HCT116 (cell line): ENCODE measurements around the gene EPB41L5. TPM values are rescaled to one million over a fixed set of nuclear protein-coding genes. Genes with fewer than 3 reads are reported as not detected.

Source experiments
- ATAC-seq: fragments of 200-7000 bp; cut with Tn5 transposase; 2 replicates; pipeline ENCODE4 v1.9.1; 2020; ENCODE audit warnings: mild to moderate bottlenecking, moderate library complexity
- BruUV-seq: library from RNA; stranded (reverse); fragments of 400-500 nt; replicated peaks from 2 replicates; lab custom pipeline; 2021; lab: Mats Ljungman, UMichigan
- CTCF ChIA-PET: fragments of 300-600 bp; sonication (Branson Sonifier 250); formaldehyde crosslinking; loops from one replicate; lab custom pipeline; 2021; ENCODE audit warnings: antibody characterized with exemption; lab: Charles Lee
- POLR2A ChIA-PET: fragments of 300-600, 350-600 bp; sonication (Branson Sonifier 250); formaldehyde crosslinking; loops from one replicate; lab custom pipeline; 2021; ENCODE audit warnings: antibody characterized with exemption; lab: Charles Lee
- RAD21 ChIA-PET, 2 experiments: fragments of 300-600 bp; sonication (Branson Sonifier 250); formaldehyde crosslinking; loops; one replicate each; lab custom pipeline; 2023; ENCODE audit warnings: low total read pairs in 2 of 2; ENCODE audit not compliant: uncharacterized antibody in 2 of 2, unreplicated experiment in 2 of 2, low non-redundant PET in 1 of 2; lab: Charles Lee
- DNase-seq: peaks from one replicate; pipeline ENCODE4 v3.0.0-alpha.2; 2010; ENCODE audit warnings: low read depth, low spot score
- H2AFZ ChIP-seq: fragments of 200-600 bp; shearing (Covaris generic), sonication (generic); 2 replicates; pipeline ENCODE4 v1.6.1; 2017; ENCODE audit warnings: low read depth, mixed run types, mixed read lengths, antibody characterized with exemption, low read length; ENCODE audit not compliant: poor library complexity, severe bottlenecking
- H3K27ac ChIP-seq: 2 replicates; pipeline ENCODE4 v1.5.1; 2012; ENCODE audit warnings: low read depth, low read length
- H3K27me3 ChIP-seq: fragments of 200-600 bp; sonication (generic); 2 replicates; pipeline ENCODE4 v1.6.1; 2016; ENCODE audit warnings: mixed run types, low read length, mixed read lengths; ENCODE audit not compliant: insufficient read depth
- H3K36me3 ChIP-seq, 2 experiments: fragments of 200-500 bp in 1 of 2; fragments of 200-600 bp in 1 of 2; sonication (Bioruptor generic) in 1 of 2; sonication (generic) in 1 of 2; 2 replicates each; pipeline versions ENCODE4 v1.5.1 to v1.6.1; 2014 to 2016; ENCODE audit warnings: low read length in 2 of 2, inconsistent platforms in 1 of 2, mixed read lengths in 1 of 2, mixed run types in 1 of 2; ENCODE audit not compliant: insufficient read depth in 2 of 2, control insufficient read depth in 1 of 2
- H3K4me1 ChIP-seq, 2 experiments: fragments of 200-600 bp in 1 of 2; sonication (generic) in 1 of 2; 2 replicates each; pipeline versions ENCODE4 v1.5.1 to v1.6.1; 2012 to 2017; ENCODE audit warnings: low read length in 2 of 2, inconsistent platforms in 1 of 2, mild to moderate bottlenecking in 1 of 2, mixed read lengths in 1 of 2, mixed run types in 1 of 2, moderate library complexity in 1 of 2; ENCODE audit not compliant: insufficient read depth in 2 of 2, control insufficient read depth in 1 of 2
- H3K4me2 ChIP-seq: fragments of 200-600 bp; sonication (generic); 2 replicates; pipeline ENCODE4 v1.6.1; 2017; ENCODE audit warnings: mixed run types, low read length, mixed read lengths
- H3K4me3 ChIP-seq, 2 experiments: fragments of 200-600 bp in 1 of 2; sonication (generic) in 1 of 2; replicated peaks in 1 of 2; 2 replicates each; pipeline ENCODE4 v1.5.1; 2011 to 2016; ENCODE audit warnings: low read length in 2 of 2, control low read depth in 1 of 2, low read depth in 1 of 2, mild to moderate bottlenecking in 1 of 2, mixed read lengths in 1 of 2, mixed run types in 1 of 2
- H3K79me2 ChIP-seq: fragments of 200-600 bp; sonication (generic); 2 replicates; pipeline ENCODE4 v1.6.1; 2017; ENCODE audit warnings: mild to moderate bottlenecking, mixed run types, low read length, moderate library complexity, mixed read lengths; ENCODE audit not compliant: insufficient read depth
- H3K9ac ChIP-seq: fragments of 200-600 bp; sonication (generic); 2 replicates; pipeline ENCODE4 v1.6.1; 2016; ENCODE audit warnings: low read length, mixed read lengths
- H3K9me2 ChIP-seq: fragments of 200-600 bp; sonication (generic), shearing (Covaris generic); 2 replicates; pipeline ENCODE4 v1.6.1; 2017; ENCODE audit warnings: mixed run types, mild to moderate bottlenecking, moderate library complexity; ENCODE audit not compliant: insufficient read depth
- H3K9me3 ChIP-seq, 2 experiments: fragments of 200-500 bp in 1 of 2; fragments of 200-600 bp in 1 of 2; sonication (Bioruptor generic) in 1 of 2; sonication (generic) in 1 of 2; 2 replicates each; pipeline ENCODE4 v1.6.1; 2014 to 2017; ENCODE audit warnings: low read length in 2 of 2, mixed read lengths in 2 of 2, inconsistent platforms in 1 of 2, low read depth in 1 of 2, mild to moderate bottlenecking in 1 of 2, mixed run types in 1 of 2, moderate library complexity in 1 of 2; ENCODE audit not compliant: control insufficient read depth in 1 of 2, insufficient read depth in 1 of 2
- H4K20me1 ChIP-seq: fragments of 200-600 bp; sonication (generic), shearing (Covaris generic); 2 replicates; pipeline ENCODE4 v1.6.1; 2017; ENCODE audit warnings: mixed run types, mild to moderate bottlenecking, moderate library complexity; ENCODE audit not compliant: insufficient read depth
- CBX3 ChIP-seq: IDR thresholded peaks from 2 replicates; pipeline ENCODE4 v1.6.1; 2012; ENCODE audit warnings: low read depth
- CTCF ChIP-seq, 3 experiments: fragments of 200-600 bp in 1 of 3; sonication (generic) in 1 of 3; IDR thresholded peaks in 2 of 3; conservative IDR thresholded peaks in 1 of 3; 2 replicates each; pipeline ENCODE4 v1.5.1; 2012 to 2017; ENCODE audit warnings: low read depth in 2 of 3, low read length in 2 of 3, antibody characterized with exemption in 1 of 3, borderline replicate concordance in 1 of 3, control low read depth in 1 of 3, mild to moderate bottlenecking in 1 of 3, mixed read lengths in 1 of 3, mixed run types in 1 of 3, moderate library complexity in 1 of 3; ENCODE audit not compliant: insufficient read depth in 1 of 3
- FOSL1 ChIP-seq: IDR thresholded peaks from 2 replicates; pipeline ENCODE4 v1.6.1; 2012; ENCODE audit warnings: low read depth
- POLR2AphosphoS5 ChIP-seq: IDR thresholded peaks from 2 replicates; pipeline ENCODE4 v1.6.1; 2011; ENCODE audit warnings: mild to moderate bottlenecking, low read depth, low read length, moderate library complexity
- RAD21 ChIP-seq: IDR thresholded peaks from 2 replicates; pipeline ENCODE4 v1.6.1; 2012; ENCODE audit warnings: low read depth, mild to moderate bottlenecking
- SIN3A ChIP-seq: IDR thresholded peaks from 2 replicates; pipeline ENCODE4 v1.6.1; 2012; ENCODE audit warnings: low read depth
- SP1 ChIP-seq: IDR thresholded peaks from 2 replicates; pipeline ENCODE4 v1.6.1; 2012; ENCODE audit warnings: low read depth
- TCF7L2 ChIP-seq: IDR thresholded peaks from 2 replicates; pipeline ENCODE4 v1.7.0; 2011; ENCODE audit warnings: borderline replicate concordance, inconsistent platforms; ENCODE audit not compliant: insufficient read depth, insufficient read length; ENCODE audit errors: extremely low read depth
- YY1 ChIP-seq: IDR thresholded peaks from 2 replicates; pipeline ENCODE4 v1.6.1; 2011; ENCODE audit warnings: low read length, low read depth, moderate library complexity, mild to moderate bottlenecking; ENCODE audit not compliant: insufficient replicate concordance; ENCODE audit errors: extremely low read depth
- ZNF274 ChIP-seq: fragments of 200-500 bp; sonication (Bioruptor generic); IDR thresholded peaks from 2 replicates; pipeline ENCODE4 v1.6.1; 2014; ENCODE audit warnings: mild to moderate bottlenecking, low read depth, low read length, inconsistent platforms
- intact Hi-C: fragments of 100-400 bp; cut with micrococcal nuclease; formaldehyde crosslinking; loops from 2 replicates; pipeline ENCODE4 v1.10.0; 2022
- total RNA-seq: library from RNA; stranded (reverse); gene quantifications from one replicate; pipeline ENCODE4 v1.2.1, GENCODE V29; 2021; ENCODE audit not compliant: unreplicated experiment

EPB41L5 gene
- total RNA-seq, 1 experiment from 2014 or later: 14.7 TPM

DNA sequence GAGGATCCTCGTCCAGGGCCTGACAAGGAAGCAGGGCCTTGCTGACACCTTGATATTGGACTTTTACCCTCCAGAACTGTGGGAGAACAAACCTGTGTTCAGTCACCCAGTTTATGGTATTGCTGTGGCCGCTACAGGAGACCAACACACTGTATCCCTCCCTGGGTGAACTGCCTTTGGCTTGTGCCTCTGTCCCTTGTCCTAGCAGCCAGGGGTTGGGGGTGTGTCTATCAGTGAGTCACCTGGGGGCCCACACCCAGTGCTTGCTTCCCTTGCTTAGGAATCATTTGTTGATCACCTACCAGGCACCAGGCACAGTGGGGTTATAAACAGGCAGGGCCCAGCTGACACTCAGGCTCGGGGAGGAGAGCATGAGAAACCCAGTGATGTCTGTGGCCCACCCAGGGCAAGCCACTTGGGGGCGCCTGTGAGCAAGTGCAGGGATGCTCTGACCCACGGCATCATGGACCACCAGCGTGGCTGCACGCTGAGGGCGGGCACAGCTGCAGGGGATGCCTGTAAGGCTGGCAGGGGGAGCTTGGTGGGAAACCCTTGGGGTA lies 193.2 kb downstream of the EPB41L5 start:
- TF ChIP-seq TCF7L2 (no peak), POLR2AphosphoS5 (no peak), YY1 (no peak), ZNF274 (no peak), FOSL1 (peak; percentile 15; the same call in 1 of the 2 replicates), SP1 (no peak), CTCF (IDR thresholded peaks at IDR 0.05 in 2 of 3, conservative IDR thresholded peaks at IDR 0.05 in 1 of 3; ENCODE audit: borderline replicate concordance in 1 of 3, insufficient read depth in 1 of 3, low read depth in 2 of 3, low read length in 2 of 3) (peak; percentile 11 to 72 (median 72); a peak in 5 of 6 replicates), RAD21 (peak; percentile 48), CBX3 (0 out of 2 replicates have a peak, but pooled peaks have one; percentile 57), SIN3A (no peak)
- no peak for DNase-seq
- RAD21 ChIA-PET: no interaction called here
- Histone ChIP-seq H3K27ac (no peak overlapping the region), H4K20me1 (no peaks in the 10 kb centered on the region), H3K4me3 (no peak overlapping the region), H3K36me3 (no peaks in the 10 kb centered on the region), H3K9ac (no peak overlapping the region), H3K27me3 (no peaks in the 10 kb centered on the region), H3K79me2 (peaks cover 21% of the 10 kb centered on the region), H3K9me3 (no peaks in the 10 kb centered on the region), H2AFZ (no peak overlapping the region), H3K9me2 (no peaks in the 10 kb centered on the region), H3K4me2 (peak overlapping the region; percentile 17; the same call in 1 of the 2 replicates), H3K4me1 (peaks cover 0 to 11% of the 10 kb centered on the region in 2 experiments; a peak in 1 of 4 replicates)
- CTCF ChIA-PET: interaction anchor here (1.0 kb wide), 1 partner anchor 10 kb away, joined by 3 read pairs; no protein-coding TSS in a partner anchor
- intact Hi-C loops: no loop called here
- no TSS peak for BruUV-seq
- ATAC-seq: peak; percentile 75
- POLR2A ChIA-PET: no interaction called here
